ENCODE data around the gene IGDCC3.

The IGDCC3 gene

DNA sequence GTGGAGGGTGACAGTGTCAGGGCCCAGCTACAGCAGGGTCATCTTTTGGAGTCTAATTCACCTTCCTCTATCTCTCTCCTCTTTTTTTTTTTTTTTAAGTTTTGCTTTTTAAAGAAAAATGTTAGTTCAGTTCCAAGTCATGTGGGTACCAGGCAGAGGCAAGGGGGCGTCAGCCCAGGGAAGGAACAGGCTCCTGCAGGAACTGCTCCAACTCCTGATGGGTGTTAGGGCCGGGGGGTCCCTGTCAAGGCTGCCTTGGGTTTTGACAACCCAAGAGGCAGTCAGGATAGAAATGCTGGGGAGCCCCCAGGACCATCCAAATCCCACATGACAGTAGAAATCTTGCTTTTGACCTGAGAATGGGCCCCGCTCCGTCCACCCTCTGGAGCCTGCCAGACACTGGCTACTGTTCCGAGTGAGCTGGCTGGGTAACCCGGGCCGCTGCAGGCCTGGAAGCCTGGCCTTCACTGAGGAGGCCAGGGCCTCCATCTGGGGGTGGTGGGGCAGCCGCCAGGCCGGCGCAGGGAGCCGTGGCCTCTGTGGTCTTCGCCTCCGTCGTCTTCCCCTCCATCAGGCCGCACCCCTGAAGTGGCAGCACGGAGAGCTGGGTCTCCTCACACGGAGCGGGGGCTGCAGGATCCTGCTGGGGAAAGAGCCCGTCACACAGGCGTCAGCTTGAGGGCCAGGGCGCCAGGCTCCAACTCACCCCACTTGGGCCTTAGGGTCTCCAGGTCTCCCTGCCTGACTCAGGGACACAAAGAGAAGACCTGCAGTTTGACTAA, 49.1 kb downstream of the IGDCC3 start:
- TF ChIP-seq, protein P1, sequence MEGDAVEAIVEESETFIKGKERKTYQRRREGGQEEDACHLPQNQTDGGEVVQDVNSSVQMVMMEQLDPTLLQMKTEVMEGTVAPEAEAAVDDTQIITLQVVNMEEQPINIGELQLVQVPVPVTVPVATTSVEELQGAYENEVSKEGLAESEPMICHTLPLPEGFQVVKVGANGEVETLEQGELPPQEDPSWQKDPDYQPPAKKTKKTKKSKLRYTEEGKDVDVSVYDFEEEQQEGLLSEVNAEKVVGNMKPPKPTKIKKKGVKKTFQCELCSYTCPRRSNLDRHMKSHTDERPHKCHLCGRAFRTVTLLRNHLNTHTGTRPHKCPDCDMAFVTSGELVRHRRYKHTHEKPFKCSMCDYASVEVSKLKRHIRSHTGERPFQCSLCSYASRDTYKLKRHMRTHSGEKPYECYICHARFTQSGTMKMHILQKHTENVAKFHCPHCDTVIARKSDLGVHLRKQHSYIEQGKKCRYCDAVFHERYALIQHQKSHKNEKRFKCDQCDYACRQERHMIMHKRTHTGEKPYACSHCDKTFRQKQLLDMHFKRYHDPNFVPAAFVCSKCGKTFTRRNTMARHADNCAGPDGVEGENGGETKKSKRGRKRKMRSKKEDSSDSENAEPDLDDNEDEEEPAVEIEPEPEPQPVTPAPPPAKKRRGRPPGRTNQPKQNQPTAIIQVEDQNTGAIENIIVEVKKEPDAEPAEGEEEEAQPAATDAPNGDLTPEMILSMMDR (conservative IDR thresholded peaks at IDR 0.05; ENCODE audit: low read depth, low read length): no peak
- no peak overlapping the region for H3K9ac ChIP-seq
- H3K27ac ChIP-seq: no peak overlapping the region
- H3K36me3 ChIP-seq (ENCODE audit: insufficient read depth): no peaks in the 10 kb centered on the region
- no peaks in the 10 kb centered on the region for H3K79me2 ChIP-seq (ENCODE audit: insufficient read depth, low read depth)
- no peak overlapping the region for H2AFZ ChIP-seq (ENCODE audit: low read depth)
- H3K4me2 ChIP-seq: no peak overlapping the region
- no peaks in the 10 kb centered on the region for H4K20me1 ChIP-seq (ENCODE audit: insufficient read depth)
- no peak overlapping the region for H3K4me3 ChIP-seq (IDR thresholded peaks at IDR 0.05; ENCODE audit: insufficient read depth, low read depth, low read length)
- H3K4me1 ChIP-seq (ENCODE audit: low read depth, poor library complexity, severe bottlenecking): no peaks in the 10 kb centered on the region
- no peaks in the 10 kb centered on the region; the same call in 1 of the 2 replicates for H3K27me3 ChIP-seq (ENCODE audit: insufficient read depth, low read depth)

DNA sequence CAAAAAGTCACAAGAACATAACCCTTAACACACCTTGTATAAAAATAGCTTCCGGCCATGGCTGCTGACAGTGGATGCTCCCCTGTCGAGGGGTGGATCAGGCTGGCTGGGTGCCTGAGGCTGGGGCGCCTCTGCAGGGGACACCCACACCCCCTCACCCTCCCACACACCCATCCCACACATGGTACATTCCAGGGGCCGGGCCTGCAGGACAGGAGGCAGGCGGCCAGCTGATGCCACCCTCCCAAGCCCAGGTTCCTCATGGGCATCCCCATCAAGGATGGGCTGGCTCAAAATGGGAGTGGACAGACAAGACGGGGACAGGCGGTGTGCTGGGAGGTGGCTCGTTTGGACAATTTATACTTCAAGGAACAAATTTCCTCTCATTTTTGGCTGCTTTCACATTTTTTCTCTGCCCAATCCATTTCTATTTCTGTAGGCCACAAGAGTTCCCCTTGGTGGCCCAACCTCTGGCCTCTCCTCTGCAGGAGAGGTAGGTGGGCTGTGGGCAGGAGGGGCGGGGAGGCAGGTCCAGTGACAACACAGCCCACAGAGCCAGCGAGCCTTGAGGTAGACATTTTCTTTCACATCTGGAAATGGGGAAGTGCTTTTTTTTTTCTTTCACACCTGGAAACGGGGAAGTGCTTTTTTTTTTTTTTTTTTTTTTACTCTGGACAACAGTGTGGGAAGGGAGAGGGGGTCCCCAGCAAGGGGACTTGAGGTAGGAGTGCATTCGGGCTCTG, 50.0 kb downstream of the IGDCC3 start:
- Histone ChIP-seq H2AFZ (ENCODE audit: low read depth) (no peak overlapping the region), H4K20me1 (ENCODE audit: insufficient read depth) (no peaks in the 10 kb centered on the region), H3K4me1 (ENCODE audit: low read depth, poor library complexity, severe bottlenecking) (no peaks in the 10 kb centered on the region), H3K36me3 (ENCODE audit: insufficient read depth) (no peaks in the 10 kb centered on the region), H3K4me2 (no peak overlapping the region), H3K27me3 (ENCODE audit: insufficient read depth, low read depth) (no peaks in the 10 kb centered on the region; the same call in 1 of the 2 replicates), H3K9ac (no peak overlapping the region), H3K79me2 (ENCODE audit: insufficient read depth, low read depth) (no peaks in the 10 kb centered on the region), H3K27ac (no peak overlapping the region), H3K4me3 (IDR thresholded peaks at IDR 0.05; ENCODE audit: insufficient read depth, low read depth, low read length) (no peak overlapping the region)
- TF ChIP-seq, protein P1 (conservative IDR thresholded peaks at IDR 0.05; ENCODE audit: low read depth, low read length): no peak

DNA sequence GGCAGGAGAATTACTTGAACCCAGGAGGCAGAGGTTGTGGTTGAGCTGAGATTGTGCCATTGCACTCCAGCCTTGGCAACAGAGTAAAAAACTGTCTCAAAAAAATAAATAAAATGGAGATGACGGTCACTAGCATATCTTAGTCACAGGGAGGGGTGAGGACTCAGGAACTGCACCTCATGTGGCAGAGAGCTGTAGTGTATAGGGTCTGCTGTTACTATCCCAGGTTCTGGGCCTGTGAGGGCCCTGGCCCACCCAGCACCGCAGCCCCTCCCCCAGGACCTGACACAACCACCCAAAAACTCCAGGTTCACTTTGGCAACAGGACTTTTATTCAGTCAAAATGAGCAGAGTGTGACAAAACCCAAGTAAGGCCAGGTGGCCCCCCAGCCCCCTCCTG, 51.0 kb downstream of the IGDCC3 start:
- H3K79me2 ChIP-seq (ENCODE audit: insufficient read depth, low read depth): no peaks in the 10 kb centered on the region
- H3K36me3 ChIP-seq (ENCODE audit: insufficient read depth): no peaks in the 10 kb centered on the region
- no peak overlapping the region for H3K4me2 ChIP-seq
- no peak overlapping the region for H3K27ac ChIP-seq
- TF ChIP-seq, protein P1 (conservative IDR thresholded peaks at IDR 0.05; ENCODE audit: low read depth, low read length): no peak
- H3K9ac ChIP-seq: no peak overlapping the region
- H2AFZ ChIP-seq (ENCODE audit: low read depth): no peak overlapping the region
- H4K20me1 ChIP-seq (ENCODE audit: insufficient read depth): no peaks in the 10 kb centered on the region
- H3K4me3 ChIP-seq (IDR thresholded peaks at IDR 0.05; ENCODE audit: insufficient read depth, low read depth, low read length): no peak overlapping the region
- no peaks in the 10 kb centered on the region; the same call in 1 of the 2 replicates for H3K27me3 ChIP-seq (ENCODE audit: insufficient read depth, low read depth)
- H3K4me1 ChIP-seq (ENCODE audit: low read depth, poor library complexity, severe bottlenecking): no peaks in the 10 kb centered on the region

DNA sequence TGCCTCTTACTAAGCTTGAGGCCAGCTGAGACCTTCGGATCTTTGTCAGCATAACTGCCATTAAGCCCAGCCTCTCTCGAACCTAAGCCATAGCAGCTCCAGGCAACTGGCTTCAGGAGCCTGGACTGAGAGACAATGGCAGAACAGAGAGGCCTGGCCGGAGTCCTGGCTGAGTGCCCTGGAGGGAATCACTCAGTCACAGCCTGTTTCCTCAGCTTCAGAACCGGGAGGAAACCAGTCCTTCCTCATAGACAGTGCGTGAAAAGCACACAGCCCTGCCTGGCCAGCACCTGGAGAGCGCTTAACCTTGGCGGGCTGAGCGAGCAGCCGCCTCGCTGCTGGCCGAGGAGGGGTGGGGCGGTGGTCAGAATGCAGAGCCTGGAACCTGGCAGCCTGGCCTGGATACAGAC, 51.7 kb downstream of the IGDCC3 start:
- Histone ChIP-seq H3K36me3 (ENCODE audit: insufficient read depth) (no peaks in the 10 kb centered on the region), H3K9ac (no peak overlapping the region), H3K27ac (no peak overlapping the region), H4K20me1 (ENCODE audit: insufficient read depth) (no peaks in the 10 kb centered on the region), H3K4me1 (ENCODE audit: low read depth, poor library complexity, severe bottlenecking) (no peaks in the 10 kb centered on the region), H3K27me3 (ENCODE audit: insufficient read depth, low read depth) (no peaks in the 10 kb centered on the region; the same call in 1 of the 2 replicates), H3K4me2 (no peak overlapping the region), H3K79me2 (ENCODE audit: insufficient read depth, low read depth) (no peaks in the 10 kb centered on the region), H3K4me3 (IDR thresholded peaks at IDR 0.05; ENCODE audit: insufficient read depth, low read depth, low read length) (no peak overlapping the region), H2AFZ (ENCODE audit: low read depth) (no peak overlapping the region)
- TF ChIP-seq, protein P1 (conservative IDR thresholded peaks at IDR 0.05; ENCODE audit: low read depth, low read length): no peak
